Germinal center (tissue), 1 donor: Measurements from ENCODE around the gene GRIK5.

Experiments
- DNase-seq: peaks from one replicate; pipeline ENCODE4 v3.0.0; 2012; ENCODE audit warnings: mixed read lengths, low spot score

The GRIK5 gene

GRCh38 chr19:42076380-42076944 is 6.5 kb upstream of the GRIK5 start:
- peak; percentile 49 for DNase-seq

- DNase-seq, result peak; percentile 98
Observed at GRCh38 chr19:42075616-42076379, 5.8 kb upstream of the GRIK5 start, which contains the start of gene ZNF574. ZNF574 (plus strand) TSS chr19:42076166; CDS start chr19:42078607, 2,441 bp downstream.

- peak; percentile 40 for DNase-seq
Observed at GRCh38 chr19:42075364-42075615, 5.3 kb upstream of the GRIK5 start.

- DNase-seq, result peak; percentile 41
Observed at GRCh38 chr19:42074513-42075363, 4.7 kb upstream of the GRIK5 start.

GRCh38 chr19:42071247-42071646 is 1.2 kb upstream of the GRIK5 start:
- no peak for DNase-seq

GRCh38 chr19:42068756-42069571 is 1.0 kb downstream of the GRIK5 start:
- no peak for DNase-seq

GRCh38 chr19:42068361-42068755 is 1.6 kb downstream of the GRIK5 start:
- no peak for DNase-seq

- no peak for DNase-seq
Observed at GRCh38 chr19:42067315-42067888, 2.6 kb downstream of the GRIK5 start.

- no peak for DNase-seq
Observed at GRCh38 chr19:42066075-42066754, 3.8 kb downstream of the GRIK5 start.

GRCh38 chr19:42065511-42065910 is 4.5 kb downstream of the GRIK5 start:
- no peak for DNase-seq

- no peak for DNase-seq
Observed at GRCh38 chr19:42065051-42065450, 5.0 kb downstream of the GRIK5 start.

- no peak for DNase-seq
Observed at GRCh38 chr19:42064432-42064831, 5.6 kb downstream of the GRIK5 start.

- DNase-seq, result no peak
Observed at GRCh38 chr19:42062381-42062780, 7.6 kb downstream of the GRIK5 start.

GRCh38 chr19:42060117-42060516 is 9.9 kb downstream of the GRIK5 start:
- DNase-seq, result no peak

GRCh38 chr19:42059196-42059595 is 10.8 kb downstream of the GRIK5 start:
- DNase-seq, result no peak

GRCh38 chr19:42057846-42058245 is 12.2 kb downstream of the GRIK5 start:
- no peak for DNase-seq

- DNase-seq, result no peak
Observed at GRCh38 chr19:42054205-42054604, 15.8 kb downstream of the GRIK5 start.

- no peak for DNase-seq
Observed at GRCh38 chr19:42053037-42053935, 16.7 kb downstream of the GRIK5 start.

GRCh38 chr19:42052241-42052863 is 17.7 kb downstream of the GRIK5 start:
- DNase-seq, result no peak
